ENCODE data around the gene TET1. TPM values are rescaled to one million over a fixed set of nuclear protein-coding genes. Genes with fewer than 3 reads are reported as not detected.
A peak's percentile ranks its signal among the peaks of the same experiment; 100 is the strongest.

The TET1 gene
- total and polyA plus RNA-seq, 9 of the 15 experiments (the other 6 are each of a cell fraction or from before 2014, with no cell fraction given): 2.6 to 21.3 (median 11.6) TPM

- no peak for TF ChIP-seq ZNF398 (CRISPR knock-in tag; IDR thresholded peaks at IDR 0.05)
- peak in 1 of 3 experiments; percentile 80 for TF ChIP-seq YY1 (IDR thresholded peaks at IDR 0.05; ENCODE audit: borderline replicate concordance in 1 of 3, control insufficient read depth in 1 of 3, extremely low read depth in 1 of 3, insufficient read depth in 3 of 3, insufficient read length in 1 of 3, insufficient replicate concordance in 2 of 3, low read depth in 1 of 3, low read length in 2 of 3)
- no peak for TF ChIP-seq SRSF3 (IDR thresholded peaks at IDR 0.05; ENCODE audit: insufficient read depth, low read length)
Observed at GRCh38 chr10:68553599-68553998, 6.5 kb upstream of the TET1 start (continued).

- intact Hi-C loops (cut with micrococcal nuclease) (loop anchor here (10.0 kb wide), 1 partner anchor 346 kb away; the partner anchor contains the start of gene DDX50), in situ Hi-C loops (cut with MboI) (no loop called here)
- Histone ChIP-seq H3K9me1 (ENCODE audit: control insufficient read depth, insufficient read depth, low read length) (no peaks in the 10 kb centered on the region), H3K79me2 (ENCODE audit: control insufficient read depth, insufficient read depth, low read length) (peaks cover 34% of the 10 kb centered on the region), H2AFZ (ENCODE audit: low read depth, low read length) (no peak overlapping the region), H4K20me1 (replicated peaks; ENCODE audit: control insufficient read depth, insufficient read depth, low read length) (no peaks in the 10 kb centered on the region), H3K4me1 (replicated peaks in 1 of 2; ENCODE audit: control insufficient read depth in 2 of 2, insufficient read depth in 2 of 2, low read length in 2 of 2) (peaks cover 23 to 40% of the 10 kb centered on the region in 2 experiments), H3K9ac (ENCODE audit: insufficient read depth in 1 of 2, low read depth in 2 of 2, low read length in 2 of 2) (no peak overlapping the region), H3K4me2 (ENCODE audit: insufficient read depth, low read length) (no peak overlapping the region), H3K36me3 (ENCODE audit: control insufficient read depth, insufficient read depth, low read length) (no peaks in the 10 kb centered on the region; the same call in 2 of the 3 replicates), H3K4me3 (no peak overlapping the region), H3K9me3 (replicated peaks; ENCODE audit: control insufficient read depth, insufficient read depth, low read depth, low read length) (no peaks in the 10 kb centered on the region), H3K27ac (ENCODE audit: extremely low read depth, low read depth, low read length) (no peak overlapping the region), H3K27me3 (ENCODE audit: control insufficient read depth in 2 of 2, insufficient read depth in 2 of 2, low read length in 2 of 2) (no peaks in the 10 kb centered on the region)
- WGBS (ENCODE audit: insufficient coverage, low coverage, missing lambda C conversion rate): 92% methylated on average over 2 of the region's 2 CpGs
- CTCF ChIA-PET (ENCODE audit: low intra/inter-chr PET ratio): no interaction called here
- no TSS peak for BruUV-seq (replicated peaks)
- ATAC-seq (no peak), DNase-seq (ENCODE audit: extremely low read depth in 1 of 4, low spot score in 3 of 4) (no peak), FAIRE-seq (no peak)
- TF ChIP-seq MCM3 (IDR thresholded peaks at IDR 0.05): no peak
- TF ChIP-seq ZNF174 (CRISPR knock-in tag; IDR thresholded peaks at IDR 0.05): no peak
- no peak for TF ChIP-seq NR3C1 (CRISPR knock-in tag; IDR thresholded peaks at IDR 0.05)
- TF ChIP-seq PKNOX1 (IDR thresholded peaks at IDR 0.05): peak; percentile 75
- POLR2A ChIA-PET: interaction anchor here (0.6 to 0.8 kb wide), 2 partner anchors 152 to 163 kb away, joined by 3 read pairs; partner anchors contain the start of gene CCAR1
Observed at GRCh38 chr10:68558478-68558877, 1.7 kb upstream of the TET1 start.

Data from K562 (cell line).